ENCODE data around the gene NPAS2. TPM values are rescaled to one million over a fixed set of nuclear protein-coding genes. Genes with fewer than 3 reads are reported as not detected.

NPAS2 gene
- polyA plus RNA-seq, 1 of the 3 experiments (the other 2 are of a cell fraction): 58.5 TPM

DNA sequence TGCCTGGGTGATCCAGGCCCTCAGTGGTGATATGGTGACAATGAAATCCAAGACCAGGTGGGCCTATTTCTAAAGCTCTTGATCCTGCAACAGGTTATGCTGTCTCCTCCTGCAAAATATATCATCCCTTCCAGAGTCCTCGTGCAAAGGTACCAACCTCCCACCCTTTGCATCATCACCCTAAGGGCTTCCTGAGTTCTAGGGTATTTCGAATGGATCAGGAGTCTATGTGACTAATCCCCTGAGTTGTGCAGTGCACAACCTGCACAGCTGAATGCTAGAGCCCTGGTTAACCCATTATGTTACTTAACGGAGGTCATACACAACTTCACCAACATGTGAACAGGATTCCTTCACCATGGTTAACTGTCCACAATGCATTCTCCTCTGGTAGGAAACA, 13.4 kb upstream of the NPAS2 start:
- Histone ChIP-seq H3K9me3 (no peaks in the 10 kb centered on the region), H3K9ac (no peak overlapping the region), H3K27ac (ENCODE audit: low read depth in 2 of 2, low read length in 1 of 2) (no peak overlapping the region), H3F3A (replicated peaks; ENCODE audit: insufficient read depth) (peaks cover 7% of the 10 kb centered on the region), H3K27me3 (ENCODE audit: insufficient read depth) (no peaks in the 10 kb centered on the region), H3K36me3 (replicated peaks in 1 of 2; ENCODE audit: control insufficient read depth in 1 of 2, insufficient read depth in 2 of 2, low read length in 1 of 2) (no peaks in the 10 kb centered on the region), H3K4me3 (ENCODE audit: low read depth in 2 of 2, low read length in 1 of 2) (no peak overlapping the region), H4K20me1 (ENCODE audit: insufficient read depth) (no peaks in the 10 kb centered on the region), H2AFZ (ENCODE audit: low read depth) (no peak overlapping the region), H3K9me2 (no peaks in the 10 kb centered on the region), H3K4me2 (no peak overlapping the region), H3K79me2 (ENCODE audit: insufficient read depth) (no peaks in the 10 kb centered on the region), H3K4me1 (ENCODE audit: control insufficient read depth in 1 of 2, insufficient read depth in 2 of 2, low read depth in 1 of 2, low read length in 1 of 2) (no peaks in the 10 kb centered on the region)
- 49% methylated on average over 3 of the region's 3 CpGs for WGBS (ENCODE audit: low lambda C conversion rate)
- POLR2A ChIA-PET: no interaction called here
- TF ChIP-seq, protein P1, sequence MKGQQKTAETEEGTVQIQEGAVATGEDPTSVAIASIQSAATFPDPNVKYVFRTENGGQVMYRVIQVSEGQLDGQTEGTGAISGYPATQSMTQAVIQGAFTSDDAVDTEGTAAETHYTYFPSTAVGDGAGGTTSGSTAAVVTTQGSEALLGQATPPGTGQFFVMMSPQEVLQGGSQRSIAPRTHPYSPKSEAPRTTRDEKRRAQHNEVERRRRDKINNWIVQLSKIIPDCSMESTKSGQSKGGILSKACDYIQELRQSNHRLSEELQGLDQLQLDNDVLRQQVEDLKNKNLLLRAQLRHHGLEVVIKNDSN (IDR thresholded peaks at IDR 0.05; ENCODE audit: borderline replicate concordance, low read depth): no peak
- TF ChIP-seq, protein P2, sequence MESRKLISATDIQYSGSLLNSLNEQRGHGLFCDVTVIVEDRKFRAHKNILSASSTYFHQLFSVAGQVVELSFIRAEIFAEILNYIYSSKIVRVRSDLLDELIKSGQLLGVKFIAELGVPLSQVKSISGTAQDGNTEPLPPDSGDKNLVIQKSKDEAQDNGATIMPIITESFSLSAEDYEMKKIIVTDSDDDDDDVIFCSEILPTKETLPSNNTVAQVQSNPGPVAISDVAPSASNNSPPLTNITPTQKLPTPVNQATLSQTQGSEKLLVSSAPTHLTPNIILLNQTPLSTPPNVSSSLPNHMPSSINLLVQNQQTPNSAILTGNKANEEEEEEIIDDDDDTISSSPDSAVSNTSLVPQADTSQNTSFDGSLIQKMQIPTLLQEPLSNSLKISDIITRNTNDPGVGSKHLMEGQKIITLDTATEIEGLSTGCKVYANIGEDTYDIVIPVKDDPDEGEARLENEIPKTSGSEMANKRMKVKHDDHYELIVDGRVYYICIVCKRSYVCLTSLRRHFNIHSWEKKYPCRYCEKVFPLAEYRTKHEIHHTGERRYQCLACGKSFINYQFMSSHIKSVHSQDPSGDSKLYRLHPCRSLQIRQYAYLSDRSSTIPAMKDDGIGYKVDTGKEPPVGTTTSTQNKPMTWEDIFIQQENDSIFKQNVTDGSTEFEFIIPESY (IDR thresholded peaks at IDR 0.05; ENCODE audit: borderline replicate concordance, low read depth): no peak
- TF ChIP-seq, protein P3, sequence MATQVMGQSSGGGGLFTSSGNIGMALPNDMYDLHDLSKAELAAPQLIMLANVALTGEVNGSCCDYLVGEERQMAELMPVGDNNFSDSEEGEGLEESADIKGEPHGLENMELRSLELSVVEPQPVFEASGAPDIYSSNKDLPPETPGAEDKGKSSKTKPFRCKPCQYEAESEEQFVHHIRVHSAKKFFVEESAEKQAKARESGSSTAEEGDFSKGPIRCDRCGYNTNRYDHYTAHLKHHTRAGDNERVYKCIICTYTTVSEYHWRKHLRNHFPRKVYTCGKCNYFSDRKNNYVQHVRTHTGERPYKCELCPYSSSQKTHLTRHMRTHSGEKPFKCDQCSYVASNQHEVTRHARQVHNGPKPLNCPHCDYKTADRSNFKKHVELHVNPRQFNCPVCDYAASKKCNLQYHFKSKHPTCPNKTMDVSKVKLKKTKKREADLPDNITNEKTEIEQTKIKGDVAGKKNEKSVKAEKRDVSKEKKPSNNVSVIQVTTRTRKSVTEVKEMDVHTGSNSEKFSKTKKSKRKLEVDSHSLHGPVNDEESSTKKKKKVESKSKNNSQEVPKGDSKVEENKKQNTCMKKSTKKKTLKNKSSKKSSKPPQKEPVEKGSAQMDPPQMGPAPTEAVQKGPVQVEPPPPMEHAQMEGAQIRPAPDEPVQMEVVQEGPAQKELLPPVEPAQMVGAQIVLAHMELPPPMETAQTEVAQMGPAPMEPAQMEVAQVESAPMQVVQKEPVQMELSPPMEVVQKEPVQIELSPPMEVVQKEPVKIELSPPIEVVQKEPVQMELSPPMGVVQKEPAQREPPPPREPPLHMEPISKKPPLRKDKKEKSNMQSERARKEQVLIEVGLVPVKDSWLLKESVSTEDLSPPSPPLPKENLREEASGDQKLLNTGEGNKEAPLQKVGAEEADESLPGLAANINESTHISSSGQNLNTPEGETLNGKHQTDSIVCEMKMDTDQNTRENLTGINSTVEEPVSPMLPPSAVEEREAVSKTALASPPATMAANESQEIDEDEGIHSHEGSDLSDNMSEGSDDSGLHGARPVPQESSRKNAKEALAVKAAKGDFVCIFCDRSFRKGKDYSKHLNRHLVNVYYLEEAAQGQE (IDR thresholded peaks at IDR 0.05; ENCODE audit: low read depth, low read length): no peak
- TF ChIP-seq FOXJ3 (CRISPR knock-in tag; IDR thresholded peaks at IDR 0.05) (no peak), RXRA (IDR thresholded peaks at IDR 0.05; ENCODE audit: borderline replicate concordance, low read depth) (no peak), CHD2 (IDR thresholded peaks at IDR 0.05; ENCODE audit: low read length, partially characterized antibody) (no peak), RCOR1 (IDR thresholded peaks at IDR 0.05; ENCODE audit: low read length) (no peak), MEF2A (IDR thresholded peaks at IDR 0.05; ENCODE audit: borderline replicate concordance, low read depth) (no peak), TAF1 (IDR thresholded peaks at IDR 0.05; ENCODE audit: borderline replicate concordance, low read depth, low read length) (no peak), ELF1 (IDR thresholded peaks at IDR 0.05) (no peak), NRF1 (IDR thresholded peaks at IDR 0.05; ENCODE audit: low read depth, low read length) (no peak), GATA2 (CRISPR knock-in tag; IDR thresholded peaks at IDR 0.05) (no peak), FOXM1 (IDR thresholded peaks at IDR 0.05; ENCODE audit: low read depth) (no peak)
- TF ChIP-seq, protein P4, sequence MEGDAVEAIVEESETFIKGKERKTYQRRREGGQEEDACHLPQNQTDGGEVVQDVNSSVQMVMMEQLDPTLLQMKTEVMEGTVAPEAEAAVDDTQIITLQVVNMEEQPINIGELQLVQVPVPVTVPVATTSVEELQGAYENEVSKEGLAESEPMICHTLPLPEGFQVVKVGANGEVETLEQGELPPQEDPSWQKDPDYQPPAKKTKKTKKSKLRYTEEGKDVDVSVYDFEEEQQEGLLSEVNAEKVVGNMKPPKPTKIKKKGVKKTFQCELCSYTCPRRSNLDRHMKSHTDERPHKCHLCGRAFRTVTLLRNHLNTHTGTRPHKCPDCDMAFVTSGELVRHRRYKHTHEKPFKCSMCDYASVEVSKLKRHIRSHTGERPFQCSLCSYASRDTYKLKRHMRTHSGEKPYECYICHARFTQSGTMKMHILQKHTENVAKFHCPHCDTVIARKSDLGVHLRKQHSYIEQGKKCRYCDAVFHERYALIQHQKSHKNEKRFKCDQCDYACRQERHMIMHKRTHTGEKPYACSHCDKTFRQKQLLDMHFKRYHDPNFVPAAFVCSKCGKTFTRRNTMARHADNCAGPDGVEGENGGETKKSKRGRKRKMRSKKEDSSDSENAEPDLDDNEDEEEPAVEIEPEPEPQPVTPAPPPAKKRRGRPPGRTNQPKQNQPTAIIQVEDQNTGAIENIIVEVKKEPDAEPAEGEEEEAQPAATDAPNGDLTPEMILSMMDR (IDR thresholded peaks at IDR 0.05): no peak
- TF ChIP-seq, protein P5, sequence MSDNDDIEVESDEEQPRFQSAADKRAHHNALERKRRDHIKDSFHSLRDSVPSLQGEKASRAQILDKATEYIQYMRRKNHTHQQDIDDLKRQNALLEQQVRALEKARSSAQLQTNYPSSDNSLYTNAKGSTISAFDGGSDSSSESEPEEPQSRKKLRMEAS (IDR thresholded peaks at IDR 0.05; ENCODE audit: low read depth): no peak
- CTCF ChIA-PET: no interaction called here
- DNase-seq: no peak

Data from SK-N-SH (cell line).